ENCODE data around the gene SEC22C.
"Not testable (repeated sequence)": the region's sequence is repeated elsewhere in the genome, so short reads cannot be mapped to it uniquely, and the experiment has no call there.

Gene SEC22C

DNA sequence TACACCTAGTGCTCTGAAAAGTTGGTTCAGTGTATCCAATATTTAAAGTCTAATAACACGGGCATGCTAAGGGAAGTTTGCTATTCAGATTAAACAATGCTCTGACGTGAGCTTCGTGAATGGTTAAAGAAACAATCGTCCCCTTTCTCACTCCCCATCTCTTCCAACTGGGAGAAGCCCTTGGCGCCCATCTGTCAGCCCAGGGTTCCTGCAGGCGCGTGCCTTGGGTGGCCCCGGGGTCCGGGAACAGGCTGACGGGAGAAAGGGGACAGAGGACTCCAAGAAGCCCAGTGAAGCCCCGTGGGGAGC is 413 bp downstream of the SEC22C start:
- no peak for DNase-seq (ENCODE audit: low spot score)

DNA sequence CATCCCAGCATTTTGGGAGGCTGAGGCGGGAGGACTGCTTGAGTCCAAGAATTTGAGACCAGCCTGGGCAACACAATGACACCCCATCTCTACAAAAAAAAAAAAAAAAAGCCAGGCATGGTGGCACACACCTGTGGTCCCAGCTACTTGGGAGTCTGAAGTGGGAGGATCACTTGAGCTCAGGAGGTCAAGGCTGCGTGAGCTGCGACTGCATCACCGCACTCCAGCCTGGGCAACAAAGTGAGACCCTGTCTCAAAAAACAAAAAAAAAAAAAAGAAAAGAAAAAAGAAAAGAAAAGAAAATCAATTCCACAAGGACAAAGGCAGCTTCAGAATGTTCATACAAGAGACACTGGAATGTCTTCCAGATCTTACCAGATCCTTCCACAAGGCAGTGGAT is 2.4 kb downstream of the SEC22C start:
- not testable (repeated sequence) for DNase-seq (ENCODE audit: low spot score)

DNA sequence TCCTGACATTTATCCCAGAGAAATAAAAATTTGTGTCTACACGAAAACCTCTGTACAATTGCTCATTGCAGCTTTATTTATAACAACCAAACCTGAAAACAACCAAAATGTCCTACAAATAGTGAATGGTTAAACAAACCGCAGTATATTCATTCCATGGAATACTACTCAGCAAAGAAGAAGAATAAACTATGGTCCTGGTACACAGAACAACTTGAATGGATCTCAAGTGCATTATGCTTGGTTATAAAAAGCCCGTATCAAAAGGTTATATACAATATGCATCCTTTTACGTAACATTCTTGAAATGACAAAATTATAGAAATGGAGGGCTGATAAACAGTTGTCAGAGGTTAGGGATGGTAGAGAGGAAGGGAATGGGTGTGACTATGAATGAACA is 3.7 kb downstream of the SEC22C start:
- DNase-seq (ENCODE audit: low spot score), result no peak

DNA sequence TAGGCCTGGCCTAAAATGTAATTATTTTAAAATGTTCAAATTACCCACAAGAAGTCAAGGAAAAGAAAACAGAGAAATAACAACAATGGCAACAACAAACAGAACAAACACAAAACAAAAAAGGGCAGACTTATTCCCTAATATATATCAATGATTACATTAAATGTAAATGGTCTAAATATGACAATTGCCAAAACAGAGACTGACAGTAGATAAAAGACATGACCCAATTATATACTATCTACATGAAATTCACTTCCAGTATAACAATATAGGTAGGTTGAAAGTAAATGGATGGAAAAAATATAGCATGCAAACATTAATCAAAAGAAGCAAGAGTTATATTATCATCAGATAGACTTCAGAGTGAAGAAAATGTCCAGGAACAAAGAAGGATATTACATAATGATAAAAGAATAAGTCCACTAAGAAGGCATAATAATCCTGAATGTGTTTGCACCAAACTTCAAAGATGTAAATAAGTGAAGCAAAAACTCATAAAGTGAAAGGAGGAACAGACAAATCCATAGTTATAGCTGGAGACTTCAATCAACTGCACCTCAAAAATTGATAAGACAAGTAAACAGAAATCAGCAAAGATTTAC is 6.5 kb downstream of the SEC22C start:
- no peak for DNase-seq (ENCODE audit: low spot score)

DNA sequence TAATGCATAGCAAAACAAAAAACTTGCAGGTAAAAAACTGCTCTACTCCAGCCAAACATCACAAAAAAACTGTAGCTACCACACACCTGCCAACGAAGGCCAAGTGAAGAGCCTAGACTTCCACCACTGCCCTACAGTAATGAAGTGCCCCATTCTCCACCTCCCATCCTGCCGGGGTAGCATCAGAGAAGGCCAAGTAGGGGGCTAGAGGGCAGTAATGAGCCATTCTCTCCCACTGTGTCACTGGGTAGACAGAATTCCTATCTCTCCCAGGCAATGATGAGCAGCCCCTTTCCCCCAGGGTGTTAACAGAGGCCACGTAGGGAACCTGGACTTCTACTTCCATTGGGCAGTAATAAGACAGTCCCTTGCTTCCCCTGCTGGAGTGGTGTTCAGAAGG is 9.5 kb downstream of the SEC22C start:
- DNase-seq (ENCODE audit: low spot score), result peak; percentile 20

DNA sequence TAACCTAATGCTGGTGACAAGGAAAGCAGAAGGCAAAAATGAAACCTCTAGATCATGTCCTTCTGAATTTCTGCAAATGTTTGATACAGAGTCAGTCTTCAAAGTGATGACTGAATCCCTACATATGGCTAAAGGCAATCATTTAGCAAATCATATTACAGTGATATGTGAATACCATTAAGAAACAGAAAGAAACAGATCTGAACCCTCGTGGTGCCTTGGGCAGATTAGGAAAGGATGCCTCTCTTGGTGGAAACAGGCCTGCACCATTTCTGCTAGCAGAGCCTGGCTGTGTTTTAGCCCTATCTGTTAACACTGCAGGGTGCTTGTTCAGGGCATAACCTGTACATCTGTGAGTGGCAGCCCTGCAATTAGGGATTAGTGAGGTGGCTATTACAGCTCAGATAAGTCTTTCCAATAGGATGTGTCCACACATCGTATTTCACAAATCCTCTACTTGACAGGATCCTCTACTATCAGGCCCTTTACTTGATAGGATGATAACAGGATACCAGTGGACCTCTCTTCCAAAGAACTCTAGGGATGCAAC is 12.1 kb downstream of the SEC22C start:
- DNase-seq (ENCODE audit: low spot score), result no peak

DNA sequence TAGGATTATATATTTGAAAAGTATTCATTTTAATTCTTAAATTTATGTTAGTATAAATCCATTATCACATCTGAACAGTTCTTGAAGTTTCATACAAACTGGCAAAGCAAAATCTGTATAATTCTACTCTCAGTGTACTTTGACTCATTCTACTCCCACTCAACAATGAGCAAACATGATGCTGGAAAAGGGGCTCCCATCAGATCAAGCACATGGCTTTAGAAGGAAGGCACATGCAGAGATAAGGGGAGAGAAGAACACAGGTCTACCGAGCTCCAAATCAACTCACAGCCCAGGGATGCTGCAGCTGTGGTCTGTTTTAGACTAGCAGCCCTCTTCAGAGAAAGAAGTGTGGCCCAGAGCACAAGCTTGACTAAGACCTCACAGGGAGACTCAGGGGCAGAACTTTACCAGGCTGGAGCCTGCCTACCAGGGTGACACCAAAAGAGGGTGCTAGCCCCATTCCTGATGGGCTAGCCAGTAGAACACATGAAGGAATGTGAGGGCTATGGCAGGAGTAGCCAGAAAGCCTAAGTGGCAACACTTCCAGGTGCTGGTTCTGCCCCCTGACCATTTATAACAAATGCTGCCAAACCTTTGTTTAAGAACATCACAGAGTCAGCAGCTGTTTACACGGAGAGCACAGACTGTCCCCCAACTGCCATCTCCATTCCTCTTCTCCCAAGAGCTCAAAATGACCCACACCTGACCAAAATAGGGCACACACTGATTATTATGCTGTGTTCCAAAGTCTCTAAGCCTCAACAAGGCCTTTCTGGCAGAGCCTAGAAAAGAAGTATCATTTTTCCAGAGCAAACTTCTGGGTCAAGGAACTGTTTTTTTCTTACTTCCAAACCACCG is 19.5 kb downstream of the SEC22C start:
- DNase-seq (ENCODE audit: low spot score), result no peak

DNA sequence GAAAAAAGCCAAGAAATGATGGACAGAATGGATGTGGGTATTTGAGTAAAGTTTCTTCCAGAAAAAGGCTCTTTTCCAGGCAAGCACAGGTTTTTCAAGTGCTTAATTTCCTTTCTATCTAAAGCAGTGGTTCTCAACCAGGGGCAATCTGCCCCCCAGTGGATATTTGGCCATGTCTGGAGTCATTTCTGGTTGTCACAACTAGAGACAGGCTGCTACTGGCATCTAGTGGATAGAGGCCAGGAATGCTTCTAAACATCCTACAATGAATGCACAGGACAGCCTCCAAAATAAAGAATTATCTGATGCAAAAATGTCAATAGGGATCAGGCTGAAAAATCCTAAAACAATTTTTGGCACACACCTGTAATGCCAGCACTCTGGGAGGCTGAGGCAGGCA is 23.9 kb downstream of the SEC22C start:
- DNase-seq (ENCODE audit: low spot score), result no peak

DNA sequence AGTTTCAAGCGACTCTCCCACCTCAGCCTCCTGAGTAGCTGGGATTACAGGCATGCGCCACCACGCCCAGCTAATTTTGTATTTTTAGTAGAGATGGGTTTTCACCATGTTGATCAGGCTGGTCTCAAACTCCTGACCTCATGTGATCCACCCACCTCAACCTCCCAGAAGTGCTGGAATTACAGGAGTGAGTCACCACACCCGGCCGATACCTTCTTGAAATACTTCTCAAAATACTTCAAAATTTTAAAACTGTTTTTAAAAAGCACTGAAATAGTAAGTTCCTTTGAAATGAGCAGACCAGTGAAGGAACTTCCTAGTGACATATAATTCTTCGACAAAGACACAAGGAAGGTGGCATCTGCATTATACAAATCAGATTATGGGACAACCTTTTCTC is 24.9 kb downstream of the SEC22C start:
- DNase-seq (ENCODE audit: low spot score), result not testable (repeated sequence)

DNA sequence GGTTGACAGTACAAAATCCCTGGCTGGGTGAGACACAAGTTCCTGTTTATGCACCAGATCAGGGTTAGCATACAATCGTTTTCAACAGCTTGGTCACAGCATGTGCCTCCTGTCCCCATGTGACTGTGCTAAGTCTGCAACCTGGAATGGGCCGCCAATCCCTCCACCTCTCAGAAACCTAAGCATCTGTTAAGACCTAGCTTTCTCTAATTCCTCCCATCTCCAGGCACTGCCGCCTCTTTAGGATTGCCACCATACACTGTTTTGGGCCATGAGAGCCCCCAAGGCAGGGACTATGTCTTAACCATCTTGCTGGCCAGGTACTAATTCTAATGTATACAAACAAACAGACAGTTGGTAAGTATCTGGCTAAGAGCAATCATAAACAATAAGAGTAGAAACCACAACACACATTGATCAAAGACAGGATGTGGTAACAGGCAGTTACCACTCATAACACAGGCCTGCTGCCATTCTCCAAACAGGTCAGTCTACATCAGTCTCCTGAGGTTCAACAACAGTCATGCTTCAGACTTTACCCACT is 25.6 kb downstream of the SEC22C start:
- DNase-seq (ENCODE audit: low spot score), result no peak

DNA sequence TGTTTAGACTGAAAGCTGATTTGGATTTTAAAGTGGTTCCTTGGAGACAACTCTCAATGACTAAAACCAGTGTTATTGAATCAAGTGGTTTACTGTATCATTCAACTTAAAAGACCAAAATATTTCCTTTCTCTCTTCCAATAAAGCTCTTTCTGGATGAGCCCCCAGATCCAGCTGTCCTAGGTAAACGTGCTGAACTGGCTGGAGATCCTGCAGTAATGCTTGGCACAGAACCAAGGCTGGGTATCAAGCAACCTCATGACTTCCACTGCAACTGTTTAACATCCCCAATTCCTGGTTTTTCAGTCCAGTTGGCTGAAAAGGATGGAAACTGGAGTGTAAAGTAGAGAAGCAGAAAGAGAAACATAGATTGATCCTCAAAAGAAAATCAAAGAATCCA is 28.9 kb downstream of the SEC22C start:
- no peak for DNase-seq (ENCODE audit: low spot score)

DNA sequence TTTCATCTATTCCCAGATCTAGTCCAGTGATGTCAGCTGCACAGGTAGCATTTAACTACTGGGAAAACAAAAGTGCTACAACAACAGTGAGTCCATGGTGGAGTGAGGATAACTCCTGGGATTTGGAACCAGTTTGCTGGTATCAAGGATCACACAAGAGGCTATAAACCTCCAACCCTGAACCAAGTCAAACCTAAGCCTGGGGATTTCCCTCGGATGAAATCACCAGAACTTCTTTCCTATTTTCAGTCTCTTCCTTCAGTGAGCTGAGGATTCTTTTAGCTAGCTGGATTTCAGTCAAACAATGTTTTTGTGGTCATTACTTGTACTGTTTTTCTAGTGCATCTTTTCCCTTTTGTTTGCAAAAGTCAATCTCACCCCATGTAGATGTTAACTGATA is 31.5 kb downstream of the SEC22C start:
- DNase-seq (ENCODE audit: low spot score), result no peak

DNA sequence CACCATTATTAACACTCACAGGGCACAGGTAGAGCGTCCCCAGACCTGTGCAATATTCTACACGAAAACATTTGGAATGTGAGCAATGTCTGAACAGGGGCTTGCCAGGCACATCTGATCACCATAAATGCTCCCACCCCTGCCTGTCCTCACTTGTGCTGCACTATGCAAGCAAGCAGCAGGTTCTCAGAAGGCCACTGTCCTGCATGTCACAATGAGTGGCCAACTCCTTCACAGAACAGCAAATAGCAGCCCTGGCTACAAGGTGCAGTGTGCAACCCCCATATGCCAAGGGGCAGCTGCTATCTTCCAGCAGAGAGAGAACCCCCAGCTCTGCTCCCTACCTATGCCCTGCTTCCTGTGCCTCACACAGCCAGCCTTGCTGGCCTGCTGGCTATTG is 32.6 kb downstream of the SEC22C start:
- DNase-seq (ENCODE audit: low spot score), result no peak

DNA sequence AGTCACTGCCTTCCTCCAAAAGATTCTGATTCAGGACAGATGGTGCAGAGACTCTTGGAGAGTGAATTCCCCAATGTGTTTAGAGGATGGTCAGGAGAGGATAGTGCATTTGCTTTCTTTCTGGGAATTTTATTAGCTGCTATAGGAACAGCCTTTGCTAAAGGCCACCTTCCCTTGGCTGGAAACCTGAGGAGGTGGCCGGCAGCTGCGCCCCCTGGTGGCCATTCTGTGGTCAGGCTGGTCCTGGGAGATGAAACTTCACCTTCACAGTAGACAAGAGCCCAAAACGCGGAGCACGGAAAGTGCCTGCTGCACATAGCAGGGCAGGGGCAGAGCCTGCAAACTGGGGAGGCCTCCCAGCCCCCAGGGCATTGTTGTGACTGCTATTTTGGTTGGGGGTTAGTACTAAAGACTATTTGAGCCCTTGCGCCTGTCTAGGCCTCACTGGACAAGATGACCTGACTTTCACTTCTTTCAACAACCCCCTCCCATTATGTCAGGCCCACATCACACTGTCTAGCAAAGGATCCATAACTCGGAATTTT is 34.3 kb downstream of the SEC22C start:
- DNase-seq (ENCODE audit: low spot score), result peak; percentile 37

DNA sequence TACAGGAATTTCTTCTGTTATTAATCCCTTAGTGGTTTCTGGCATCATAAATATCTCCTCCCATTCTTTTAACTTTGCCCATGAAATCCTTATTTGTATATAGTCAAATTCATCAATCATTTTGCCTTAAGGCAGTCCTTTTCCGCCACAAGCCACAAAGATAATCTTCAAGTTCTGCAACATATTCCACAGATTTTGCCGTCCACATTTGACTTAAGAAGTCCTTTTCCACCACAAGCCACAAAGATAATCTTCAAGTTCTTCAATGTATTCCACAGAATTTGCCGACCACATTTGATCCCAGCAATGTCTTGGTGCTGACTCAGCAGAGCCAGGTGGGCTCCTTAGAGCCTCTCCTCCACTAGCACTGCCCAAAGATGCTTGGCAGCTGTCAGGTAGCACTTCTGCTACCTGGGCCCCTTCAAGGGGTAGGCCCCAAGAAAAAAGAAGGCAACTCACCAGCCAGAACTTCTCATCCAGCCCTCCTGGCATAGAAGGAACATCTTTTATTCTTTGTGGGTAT is 35.0 kb downstream of the SEC22C start:
- no peak for DNase-seq (ENCODE audit: low spot score)

DNA sequence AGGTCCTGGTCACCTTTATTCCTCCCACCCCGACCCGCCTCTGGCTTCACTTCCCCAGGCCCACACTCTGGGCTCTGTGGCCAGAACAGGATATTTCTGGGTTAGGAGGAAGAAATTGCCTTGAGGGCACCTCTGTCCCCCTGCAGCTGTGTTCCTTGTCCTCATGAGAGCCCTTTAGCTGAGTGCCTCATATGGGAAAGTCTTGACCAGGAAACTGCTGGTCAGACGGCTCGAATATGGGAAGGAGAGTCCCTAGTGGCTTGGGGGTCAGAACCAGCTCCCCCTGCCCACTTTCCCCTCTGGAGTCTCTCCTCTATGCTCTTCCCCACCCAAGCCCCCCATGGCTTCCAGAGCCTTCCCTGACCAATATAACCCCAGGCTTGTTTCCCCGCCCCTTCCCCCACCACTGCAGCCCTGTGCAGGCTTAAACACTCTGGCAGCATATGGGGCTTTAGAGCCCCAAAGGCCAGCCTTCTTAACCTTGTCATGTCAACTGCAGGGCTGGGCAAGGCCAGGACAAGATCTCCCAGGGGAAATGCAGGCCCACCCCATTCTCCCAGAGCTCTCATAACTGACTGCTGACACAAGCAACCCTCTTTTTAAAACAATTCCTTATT is 36.4 kb downstream of the SEC22C start:
- DNase-seq (ENCODE audit: low spot score), result no peak

DNA sequence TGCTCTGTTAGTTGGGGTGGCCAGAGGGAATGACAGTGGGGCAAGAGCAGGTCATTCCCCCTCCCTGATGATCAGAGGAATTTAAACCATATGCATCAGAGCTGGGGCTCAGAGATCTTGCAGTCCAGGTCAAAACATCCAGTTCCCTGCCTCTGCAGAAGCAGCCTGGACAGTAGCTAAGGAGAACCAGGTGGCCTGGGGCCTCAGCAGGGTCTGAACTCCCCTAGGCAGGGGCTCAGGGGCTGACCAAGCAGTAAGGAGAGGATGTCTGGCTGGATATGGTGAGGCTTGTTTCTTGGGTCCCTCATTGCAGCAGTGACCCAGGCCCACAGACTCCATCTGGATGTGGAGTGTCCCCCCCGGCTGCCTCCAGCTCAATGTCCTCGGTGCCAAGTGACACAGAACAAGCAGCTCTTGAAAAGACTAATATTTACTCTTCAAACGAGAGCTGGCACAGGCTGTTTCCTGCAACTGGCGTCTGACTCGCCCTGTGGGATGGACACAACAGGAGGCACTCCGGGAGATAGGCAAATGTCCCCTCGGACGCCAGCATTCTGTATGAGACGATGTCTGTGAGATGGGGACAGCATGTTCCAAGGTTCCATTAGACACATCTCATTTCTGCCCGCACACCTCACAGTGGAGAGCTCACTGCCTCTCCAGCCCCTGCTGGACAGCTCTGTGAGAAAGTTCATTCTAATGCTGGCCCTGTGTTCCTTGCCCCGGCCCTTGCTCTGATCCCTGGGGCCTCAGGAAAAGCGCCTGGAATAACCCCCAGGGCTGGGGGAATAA is 37.1 kb downstream of the SEC22C start:
- no peak for DNase-seq (ENCODE audit: low spot score)

DNA sequence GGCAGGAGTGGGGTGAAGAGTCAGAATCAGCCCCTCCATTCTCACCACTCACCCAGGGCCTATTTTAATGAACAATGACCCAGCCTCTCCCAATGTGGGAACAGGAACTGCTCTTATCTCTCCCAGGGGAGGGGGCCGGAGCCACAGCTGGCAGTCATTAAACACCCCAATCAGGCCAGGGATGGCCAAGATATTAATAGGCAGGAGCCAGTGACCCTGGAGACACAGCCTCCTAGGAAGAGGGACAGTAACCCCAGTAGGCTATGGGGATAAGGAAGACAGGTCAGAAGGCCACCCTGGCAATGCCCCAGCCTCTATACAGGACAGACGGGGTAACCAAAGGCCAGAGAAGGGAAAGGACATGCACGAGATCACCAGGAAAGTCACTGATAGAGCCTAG is 40.7 kb downstream of the SEC22C start:
- DNase-seq (ENCODE audit: low spot score), result no peak

DNA sequence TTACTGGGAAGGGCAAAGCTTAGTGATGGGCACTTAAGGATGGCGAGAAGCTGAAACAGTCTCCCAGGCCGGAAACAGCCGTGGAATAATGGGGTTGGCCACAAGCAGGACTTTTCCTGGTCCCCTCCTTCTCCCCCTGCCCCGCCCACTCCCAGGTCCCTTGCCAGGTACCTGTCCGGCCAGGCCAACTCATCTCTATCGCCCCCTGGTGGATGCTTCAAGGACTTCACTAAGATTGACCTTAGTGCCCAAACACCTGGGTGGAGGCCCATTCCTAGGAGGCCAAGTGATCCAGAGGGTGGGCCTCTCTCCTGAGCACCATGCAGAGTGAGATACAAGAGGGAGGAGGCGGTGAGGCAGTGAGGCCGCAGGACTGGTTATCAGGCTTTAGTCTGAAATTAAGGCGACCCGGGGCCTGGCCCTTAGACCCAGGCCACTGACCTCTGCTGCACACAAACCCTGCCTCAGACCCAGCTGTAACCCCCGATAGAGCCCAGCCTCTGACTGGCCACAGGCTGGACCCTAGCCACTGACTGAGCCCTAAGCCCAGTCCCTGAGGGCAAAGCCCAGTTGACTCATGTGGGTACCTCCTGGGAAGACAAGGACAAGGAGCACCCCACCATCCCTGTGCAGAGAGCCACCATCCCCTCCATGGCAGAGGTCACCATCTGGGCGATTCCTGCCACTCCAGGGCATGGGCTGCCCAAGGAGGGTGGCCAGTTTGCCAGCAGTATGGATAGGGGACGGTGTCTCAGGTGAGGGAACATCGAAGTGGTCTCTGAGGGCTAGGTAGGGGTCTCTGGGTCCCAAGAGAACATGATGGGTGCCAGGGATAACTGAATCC is 41.7 kb downstream of the SEC22C start:
- no peak for DNase-seq (ENCODE audit: low spot score)

DNA sequence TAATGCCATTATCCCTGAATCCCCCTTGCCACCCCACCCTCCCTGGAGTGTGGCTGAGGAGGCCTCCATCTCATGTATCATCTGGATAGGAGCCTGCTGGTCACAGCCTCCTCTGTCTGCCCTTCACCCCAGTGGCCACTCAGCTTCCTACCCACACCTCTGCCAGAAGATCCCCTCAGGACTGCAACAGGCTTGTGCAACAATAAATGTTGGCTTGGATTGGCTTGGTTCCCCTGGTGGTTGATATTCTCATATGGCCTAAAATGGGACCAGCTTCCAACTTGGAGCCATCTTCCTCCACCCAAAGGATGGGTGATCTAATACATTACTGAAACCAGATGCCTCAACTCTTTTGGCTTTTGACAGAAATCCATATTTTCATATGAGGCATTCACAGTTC is 44.4 kb downstream of the SEC22C start:
- DNase-seq (ENCODE audit: low spot score), result no peak
